HG03571 (cell line): Measurements from ENCODE around the gene ZNF821.
"Not testable (repeated sequence)": the region's sequence is repeated elsewhere in the genome, so short reads cannot be mapped to it uniquely, and the experiment has no call there.

Source experiments
- ATAC-seq: cut with Tn5 transposase; IDR thresholded peaks from one replicate; pipeline ENCODE4 v1.9.1; 2021; ENCODE audit not compliant: unreplicated experiment

Gene ZNF821

GRCh38 chr16:71826533-71827017 is 57.4 kb downstream of the ZNF821 start:
- ATAC-seq = no peak

- peak; percentile 5 for ATAC-seq
Observed at GRCh38 chr16:71817155-71817500, 66.9 kb downstream of the ZNF821 start.

GRCh38 chr16:71811261-71811803 is 72.7 kb downstream of the ZNF821 start:
- no peak for ATAC-seq

- ATAC-seq = not testable (repeated sequence)
Observed at GRCh38 chr16:71810155-71810530, 73.8 kb downstream of the ZNF821 start.
